Measurements from ENCODE around the gene C16orf87. TPM values are rescaled to one million over a fixed set of nuclear protein-coding genes. Genes with fewer than 3 reads are reported as not detected.

Gene C16orf87
- total RNA-seq, 2 donors from 2014 or later: 6.9 to 8.8 TPM

- no peak overlapping the region for H3K4me3 ChIP-seq
- no peak overlapping the region for H3K27ac ChIP-seq
- no peak for TF ChIP-seq CTCF (IDR thresholded peaks at IDR 0.05)
- H3K36me3 ChIP-seq: no peaks in the 10 kb centered on the region
- no peaks in the 10 kb centered on the region for H3K27me3 ChIP-seq (replicated peaks; ENCODE audit: insufficient read depth)
- H3K9me3 ChIP-seq: no peaks in the 10 kb centered on the region
- ATAC-seq (ENCODE audit: insufficient number of reproducible peaks, low FRiP score, low read depth) (no peak), DNase-seq (ENCODE audit: low spot score) (no peak)
- H3K4me1 ChIP-seq (ENCODE audit: control insufficient read depth in 1 of 2, low read depth in 2 of 2): no peaks in the 10 kb centered on the region
Observed at GRCh38 chr16:46866286-46866685, 35.3 kb upstream of the C16orf87 start.

- Histone ChIP-seq H3K9me3 (no peaks in the 10 kb centered on the region), H3K4me1 (ENCODE audit: control insufficient read depth in 1 of 2, low read depth in 2 of 2) (peaks cover 0 to 1% of the 10 kb centered on the region in 2 donors), H3K27ac (no peak overlapping the region), H3K27me3 (replicated peaks; ENCODE audit: insufficient read depth) (no peaks in the 10 kb centered on the region), H3K4me3 (no peak overlapping the region), H3K36me3 (no peaks in the 10 kb centered on the region)
- ATAC-seq (ENCODE audit: insufficient number of reproducible peaks, low FRiP score, low read depth): no peak
- no peak for TF ChIP-seq CTCF (IDR thresholded peaks at IDR 0.05)
- DNase-seq (ENCODE audit: low spot score): no peak
Observed at GRCh38 chr16:46862555-46863447, 31.8 kb upstream of the C16orf87 start.

- no peaks in the 10 kb centered on the region for H3K36me3 ChIP-seq
- ATAC-seq (ENCODE audit: insufficient number of reproducible peaks, low FRiP score, low read depth) (no peak), DNase-seq (ENCODE audit: low spot score) (no peak)
- H3K9me3 ChIP-seq: no peaks in the 10 kb centered on the region
- no peaks in the 10 kb centered on the region for H3K27me3 ChIP-seq (replicated peaks; ENCODE audit: insufficient read depth)
- H3K27ac ChIP-seq: no peak overlapping the region
- no peak overlapping the region for H3K4me3 ChIP-seq
- TF ChIP-seq CTCF (IDR thresholded peaks at IDR 0.05): no peak
- peaks cover 0 to 9% of the 10 kb centered on the region in 2 donors for H3K4me1 ChIP-seq (ENCODE audit: control insufficient read depth in 1 of 2, low read depth in 2 of 2)
Observed at GRCh38 chr16:46859719-46860152, 28.8 kb upstream of the C16orf87 start.

- ATAC-seq (ENCODE audit: insufficient number of reproducible peaks, low FRiP score, low read depth) (no peak), DNase-seq (ENCODE audit: low spot score) (no peak)
- Histone ChIP-seq H3K4me1 (ENCODE audit: control insufficient read depth in 1 of 2, low read depth in 2 of 2) (peaks cover 0 to 9% of the 10 kb centered on the region in 2 donors), H3K27me3 (replicated peaks; ENCODE audit: insufficient read depth) (no peaks in the 10 kb centered on the region), H3K36me3 (no peaks in the 10 kb centered on the region), H3K27ac (no peak overlapping the region), H3K9me3 (no peaks in the 10 kb centered on the region), H3K4me3 (no peak overlapping the region)
- no peak for TF ChIP-seq CTCF (IDR thresholded peaks at IDR 0.05)
Observed at GRCh38 chr16:46858151-46858550, 27.2 kb upstream of the C16orf87 start.

- Histone ChIP-seq H3K27ac (no peak overlapping the region), H3K36me3 (no peaks in the 10 kb centered on the region), H3K9me3 (no peaks in the 10 kb centered on the region), H3K27me3 (replicated peaks; ENCODE audit: insufficient read depth) (no peaks in the 10 kb centered on the region), H3K4me1 (ENCODE audit: control insufficient read depth in 1 of 2, low read depth in 2 of 2) (peaks cover 0 to 9% of the 10 kb centered on the region in 2 donors), H3K4me3 (no peak overlapping the region)
- ATAC-seq (ENCODE audit: insufficient number of reproducible peaks, low FRiP score, low read depth): no peak
- DNase-seq (ENCODE audit: low spot score): no peak
- TF ChIP-seq CTCF (IDR thresholded peaks at IDR 0.05): peak; percentile 64
Observed at GRCh38 chr16:46857368-46857945, 26.5 kb upstream of the C16orf87 start.
